ENCODE data around the gene ASPRV1.

GRCh38 chr2:69965756-69966445 is 4.5 kb upstream of the ASPRV1 start:
- TF ChIP-seq, protein P1, sequence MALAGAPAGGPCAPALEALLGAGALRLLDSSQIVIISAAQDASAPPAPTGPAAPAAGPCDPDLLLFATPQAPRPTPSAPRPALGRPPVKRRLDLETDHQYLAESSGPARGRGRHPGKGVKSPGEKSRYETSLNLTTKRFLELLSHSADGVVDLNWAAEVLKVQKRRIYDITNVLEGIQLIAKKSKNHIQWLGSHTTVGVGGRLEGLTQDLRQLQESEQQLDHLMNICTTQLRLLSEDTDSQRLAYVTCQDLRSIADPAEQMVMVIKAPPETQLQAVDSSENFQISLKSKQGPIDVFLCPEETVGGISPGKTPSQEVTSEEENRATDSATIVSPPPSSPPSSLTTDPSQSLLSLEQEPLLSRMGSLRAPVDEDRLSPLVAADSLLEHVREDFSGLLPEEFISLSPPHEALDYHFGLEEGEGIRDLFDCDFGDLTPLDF (CRISPR knock-in tag; IDR thresholded peaks at IDR 0.05) = no peak
- TF ChIP-seq CTCF (IDR thresholded peaks at IDR 0.05) = no peak
- no peak for TF ChIP-seq JUN (CRISPR knock-in tag; IDR thresholded peaks at IDR 0.05)
- no peak for TF ChIP-seq ZNF138 (CRISPR knock-in tag; conservative IDR thresholded peaks at IDR 0.05)
- no peak for TF ChIP-seq ZNF416 (CRISPR knock-in tag; IDR thresholded peaks at IDR 0.05)
- TF ChIP-seq, protein P2, sequence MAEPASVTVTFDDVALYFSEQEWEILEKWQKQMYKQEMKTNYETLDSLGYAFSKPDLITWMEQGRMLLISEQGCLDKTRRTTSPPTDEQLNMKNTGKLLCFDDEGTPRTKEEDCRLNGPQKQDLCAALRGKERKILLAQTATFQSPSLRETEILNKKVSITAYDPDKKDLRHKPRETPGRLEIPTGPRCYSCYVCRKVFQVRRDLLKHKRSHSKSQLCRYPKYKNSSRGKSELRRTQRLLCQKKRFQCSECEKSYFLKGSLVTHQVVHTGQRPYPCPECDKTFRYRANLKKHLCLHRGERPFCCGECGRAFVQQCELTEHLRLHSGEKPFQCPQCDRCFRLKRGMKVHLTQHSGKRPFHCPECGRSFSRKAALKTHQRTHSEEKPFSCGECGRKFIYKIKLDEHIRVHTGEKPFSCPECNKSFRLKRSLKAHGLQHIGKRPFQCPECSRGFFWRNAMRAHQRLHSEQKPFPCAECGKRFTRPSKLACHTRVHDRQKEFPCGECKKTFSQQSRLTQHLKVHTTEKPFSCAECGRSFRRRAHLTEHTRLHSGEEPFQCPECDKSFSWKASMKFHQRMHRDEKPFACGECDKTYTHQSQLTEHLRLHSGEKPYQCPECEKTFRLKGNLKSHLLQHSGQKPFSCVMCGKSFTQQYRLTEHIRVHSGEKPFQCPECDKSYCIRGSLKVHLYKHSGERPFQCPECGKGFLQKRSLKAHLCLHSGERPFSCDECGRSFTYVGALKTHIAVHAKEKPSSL (CRISPR knock-in tag; conservative IDR thresholded peaks at IDR 0.05) = no peak
- no peak for TF ChIP-seq TP53 (CRISPR knock-in tag; IDR thresholded peaks at IDR 0.05)
